NCI-H1105 treated with DMSO at 0.1 percent for 48 hours (cell line): ENCODE data around the gene TUBB1.
"Not testable (repeated sequence)": the region's sequence is repeated elsewhere in the genome, so short reads cannot be mapped to it uniquely, and the experiment has no call there.

Experiments
- DNase-seq: peaks from one replicate; lab custom pipeline; 2025; lab: John Stamatoyannopoulos, UW

Gene TUBB1

GRCh38 chr20:59019217-59019616 lies at the start of gene TUBB1:
Gene TUBB1, plus strand, starts transcription at chr20:59019429. Its CDS starts 94 bp downstream, at chr20:59019523.
- no peak for DNase-seq

GRCh38 chr20:58969439-58969838 lies 49.8 kb upstream of the TUBB1 start:
- no peak for DNase-seq

- DNase-seq = no peak
These were observed 49.1 kb upstream of the TUBB1 start for GRCh38 chr20:58970146-58970545.

- no peak for DNase-seq
These were observed 47.8 kb upstream of the TUBB1 start for GRCh38 chr20:58971429-58971828.

GRCh38 chr20:58973179-58973578 lies 46.0 kb upstream of the TUBB1 start:
- no peak for DNase-seq

GRCh38 chr20:58973866-58974265 lies 45.4 kb upstream of the TUBB1 start:
- no peak for DNase-seq

GRCh38 chr20:58975353-58975752 lies 43.9 kb upstream of the TUBB1 start:
- no peak for DNase-seq

- DNase-seq = no peak
These were observed 43.0 kb upstream of the TUBB1 start for GRCh38 chr20:58976061-58976730.

- no peak for DNase-seq
These were observed 40.7 kb upstream of the TUBB1 start for GRCh38 chr20:58978351-58979190.

- peak; percentile 81 for DNase-seq
These were observed 38.3 kb upstream of the TUBB1 start, which contains the start of gene NELFCD for GRCh38 chr20:58980711-58981627. Gene NELFCD, plus strand, starts transcription at chr20:58981256. Its CDS starts 54 bp downstream, at chr20:58981310.

- no peak for DNase-seq
These were observed 37.4 kb upstream of the TUBB1 start for GRCh38 chr20:58981628-58982364.

- no peak for DNase-seq
These were observed 36.7 kb upstream of the TUBB1 start for GRCh38 chr20:58982406-58983114.

GRCh38 chr20:58983115-58983468 lies 36.1 kb upstream of the TUBB1 start:
- not testable (repeated sequence) for DNase-seq

- no peak for DNase-seq
These were observed 34.5 kb upstream of the TUBB1 start for GRCh38 chr20:58984691-58985090.

- no peak for DNase-seq
These were observed 33.6 kb upstream of the TUBB1 start for GRCh38 chr20:58985656-58986055.

GRCh38 chr20:58986286-58986967 lies 32.8 kb upstream of the TUBB1 start:
- no peak for DNase-seq

GRCh38 chr20:58986968-58987517 lies 32.2 kb upstream of the TUBB1 start:
- no peak for DNase-seq

GRCh38 chr20:58987790-58988564 lies 31.3 kb upstream of the TUBB1 start:
- DNase-seq = no peak

GRCh38 chr20:58988565-58988882 lies 30.7 kb upstream of the TUBB1 start:
- no peak for DNase-seq
